B cell (primary cell): ENCODE data around the gene RHOA.

Experiments used
- CTCF ChIP-seq: fragments of 200-600 bp; IDR thresholded peaks from one replicate; pipeline ENCODE4 v1.8.0; 2022; ENCODE audit warnings: antibody characterized with exemption, mild to moderate bottlenecking
- EZH2 ChIP-seq: IDR thresholded peaks from 2 replicates; pipeline ENCODE4 v1.6.1; 2012; ENCODE audit warnings: borderline replicate concordance, low read depth, mild to moderate bottlenecking, moderate library complexity, low read length; ENCODE audit not compliant: insufficient read depth, poor library complexity, severe bottlenecking

- TF ChIP-seq EZH2 (no peak), CTCF (no peak)
Measured at GRCh38 chr3:49316696-49317457, 94.9 kb downstream of the RHOA start.
